ENCODE data around the gene SPATA20.

The SPATA20 gene

DNA sequence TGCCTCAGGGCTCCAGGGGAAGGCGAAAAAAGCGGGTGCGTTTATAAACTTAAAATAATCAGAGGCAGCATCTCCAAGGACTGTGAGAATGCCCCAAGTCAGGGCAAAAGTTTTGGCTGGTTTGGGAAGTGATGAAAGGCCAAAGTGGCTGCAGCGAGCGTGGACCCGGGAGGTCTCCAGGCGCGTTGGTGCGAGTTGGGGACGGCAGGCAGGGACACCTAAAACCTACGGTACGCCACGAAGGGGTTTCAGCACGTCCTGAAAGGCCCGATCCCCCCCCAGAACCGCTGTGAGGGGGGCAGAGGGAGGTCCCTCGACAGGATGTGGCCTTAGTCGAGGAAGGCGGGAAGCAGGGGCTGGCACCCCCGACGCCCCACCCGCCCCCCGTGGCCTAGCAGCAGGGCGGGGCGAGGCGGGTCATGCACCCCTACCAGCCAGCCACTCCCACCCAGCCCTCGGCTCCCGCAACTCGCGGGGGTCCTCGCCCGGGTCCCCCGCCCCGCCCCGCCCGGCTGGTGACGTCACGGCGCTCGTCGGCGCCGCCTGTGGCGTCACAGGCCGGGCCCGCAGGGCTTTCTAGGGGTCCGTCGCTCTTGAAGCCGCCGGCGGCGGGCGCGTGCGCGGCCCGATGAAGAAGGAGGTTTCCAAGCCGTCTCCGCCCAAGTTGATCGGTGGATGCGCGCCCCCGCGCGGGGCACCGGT lies 39.0 kb upstream of the SPATA20 start, which contains the start of gene MYCBPAP:
Gene MYCBPAP (plus strand): TSS at position 569 of the 702 bp plus-strand sequence. CDS start 236 bp downstream, outside the sequence.
- H3K36me3 ChIP-seq (ENCODE audit: control insufficient read depth in 2 of 2, insufficient read depth in 1 of 2, low read length in 2 of 2) = no peaks in the 10 kb centered on the region
- ChIA-PET CTCF (interaction anchor here (0.9 to 1.0 kb wide), 2 partner anchors 14 to 24 kb away, joined by 3 read pairs; no protein-coding TSS in a partner anchor), POLR2A (no interaction called here)

DNA sequence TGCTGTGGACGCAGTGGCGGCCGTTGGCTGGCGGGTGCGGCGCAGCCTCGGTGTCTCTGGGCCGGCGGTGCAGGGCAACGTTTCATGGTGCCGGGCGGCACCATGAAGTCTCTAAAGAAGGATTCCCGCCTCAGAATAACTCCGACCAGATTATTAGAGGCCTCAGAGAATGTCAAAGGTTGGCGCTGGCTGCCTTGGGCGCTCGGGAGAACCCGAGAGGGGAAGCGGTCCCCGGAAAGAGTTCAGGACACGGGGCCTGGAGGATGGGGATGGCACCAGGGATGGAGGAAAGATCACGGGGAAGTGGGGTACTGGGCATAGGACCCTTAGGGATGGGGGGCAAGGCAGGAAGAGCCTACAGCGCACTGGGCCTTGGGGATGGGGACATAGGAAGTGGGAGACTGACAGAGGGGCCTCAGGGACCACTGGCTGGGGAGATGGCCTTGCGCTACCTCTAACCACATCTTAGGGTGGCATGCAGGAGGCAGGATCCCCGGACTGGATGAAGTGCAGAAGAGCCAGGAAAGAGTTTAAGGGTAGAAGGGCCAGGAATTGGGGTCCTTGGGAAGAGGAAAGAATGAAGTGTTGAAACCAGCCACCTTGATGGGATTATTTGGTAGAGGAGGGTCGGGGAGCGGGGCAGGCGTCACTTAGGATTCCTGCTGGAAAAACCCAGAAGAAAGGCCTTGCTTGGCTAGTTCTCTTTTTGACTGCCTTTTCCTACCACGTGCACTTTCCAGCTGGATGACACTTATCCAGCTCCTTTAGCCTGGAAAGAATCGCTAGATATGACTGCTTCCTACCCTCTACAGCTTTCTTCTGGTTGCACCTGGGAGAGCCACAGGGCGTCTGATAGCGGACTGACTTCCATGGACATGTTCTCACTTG lies 38.2 kb upstream of the SPATA20 start:
- Histone ChIP-seq H3K9me3 (ENCODE audit: control insufficient read depth, insufficient read depth, low read depth, low read length) (no peaks in the 10 kb centered on the region), H3K27ac (ENCODE audit: extremely low read depth, low read depth, low read length) (no peak overlapping the region), H3K4me3 (ENCODE audit: low read depth, low read length) (no peak overlapping the region; the same call in 1 of the 2 replicates), H3K4me1 (ENCODE audit: control insufficient read depth, insufficient read depth, low read length) (no peaks in the 10 kb centered on the region), H3K36me3 (ENCODE audit: control insufficient read depth in 2 of 2, insufficient read depth in 1 of 2, low read length in 2 of 2) (no peaks in the 10 kb centered on the region)
- ChIA-PET CTCF (interaction anchor here (0.6 to 1.8 kb wide), 2 partner anchors 8 to 147 kb away, joined by 3 to 9 read pairs; no protein-coding TSS in a partner anchor), POLR2A (interaction anchor here (0.6 to 1.1 kb wide), 2 partner anchors 13 to 428 kb away, joined by 3 read pairs; no protein-coding TSS in a partner anchor)
- TF ChIP-seq ZNF16 (tag by site-specific recombination; IDR thresholded peaks at IDR 0.05; ENCODE audit: low read depth) (no peak), ZIC2 (tag by site-specific recombination; IDR thresholded peaks at IDR 0.05) (no peak), ZFP69B (tag by site-specific recombination; IDR thresholded peaks at IDR 0.05) (no peak), GLI2 (tag by site-specific recombination; IDR thresholded peaks at IDR 0.05; ENCODE audit: borderline replicate concordance, low read depth) (no peak), ZNF23 (tag by site-specific recombination; IDR thresholded peaks at IDR 0.05; ENCODE audit: borderline replicate concordance) (no peak), ZBTB20 (tag by site-specific recombination; IDR thresholded peaks at IDR 0.05) (no peak), ZNF623 (tag by site-specific recombination; IDR thresholded peaks at IDR 0.05) (no peak), ZBTB7A (tag by site-specific recombination; IDR thresholded peaks at IDR 0.05; ENCODE audit: low read depth) (no peak), SETDB1 (IDR thresholded peaks at IDR 0.05; ENCODE audit: insufficient read length, low read length) (no peak), ZSCAN16 (tag by site-specific recombination; IDR thresholded peaks at IDR 0.05) (no peak), ZNF473 (tag by site-specific recombination; IDR thresholded peaks at IDR 0.05) (no peak), KLF7 (tag by site-specific recombination; IDR thresholded peaks at IDR 0.05; ENCODE audit: borderline replicate concordance) (no peak), ZNF621 (tag by site-specific recombination; IDR thresholded peaks at IDR 0.05) (no peak), ZNF214 (tag by site-specific recombination; IDR thresholded peaks at IDR 0.05; ENCODE audit: borderline replicate concordance) (no peak)
- TF ChIP-seq, protein P1, sequence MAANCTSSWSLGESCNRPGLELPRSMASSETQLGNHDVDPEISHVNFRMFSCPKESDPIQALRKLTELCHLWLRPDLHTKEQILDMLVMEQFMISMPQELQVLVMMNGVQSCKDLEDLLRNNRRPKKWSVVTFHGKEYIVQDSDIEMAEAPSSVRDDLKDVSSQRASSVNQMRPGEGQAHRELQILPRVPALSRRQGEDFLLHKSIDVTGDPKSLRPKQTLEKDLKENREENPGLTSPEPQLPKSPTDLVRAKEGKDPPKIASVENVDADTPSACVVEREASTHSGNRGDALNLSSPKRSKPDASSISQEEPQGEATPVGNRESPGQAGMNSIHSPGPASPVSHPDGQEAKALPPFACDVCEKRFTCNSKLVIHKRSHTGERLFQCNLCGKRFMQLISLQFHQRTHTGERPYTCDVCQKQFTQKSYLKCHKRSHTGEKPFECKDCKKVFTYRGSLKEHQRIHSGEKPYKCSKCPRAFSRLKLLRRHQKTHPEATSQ (tag by site-specific recombination; IDR thresholded peaks at IDR 0.05) = no peak

More for the DNA sequence above, 39.0 kb upstream of the SPATA20 start, which contains the start of gene MYCBPAP:
- Histone ChIP-seq H3K4me3 (ENCODE audit: low read depth, low read length) (no peak within 1 kb of the TSS; the same call in 1 of the 2 replicates), H3K9me3 (ENCODE audit: control insufficient read depth, insufficient read depth, low read depth, low read length) (no peaks in the 10 kb centered on the region), H3K4me1 (ENCODE audit: control insufficient read depth, insufficient read depth, low read length) (no peaks in the 10 kb centered on the region), H3K27ac (ENCODE audit: extremely low read depth, low read depth, low read length) (no peak within 1 kb of the TSS)
- TF ChIP-seq ZBTB8A (tag by site-specific recombination; IDR thresholded peaks at IDR 0.05) (no peak), TRIM28 (IDR thresholded peaks at IDR 0.05; ENCODE audit: borderline replicate concordance, low read length) (no peak), GLIS1 (tag by site-specific recombination; IDR thresholded peaks at IDR 0.05) (no peak), ZNF112 (tag by site-specific recombination; IDR thresholded peaks at IDR 0.05) (no peak), ZNF423 (tag by site-specific recombination; IDR thresholded peaks at IDR 0.05) (no peak)
- TF ChIP-seq, protein P2, sequence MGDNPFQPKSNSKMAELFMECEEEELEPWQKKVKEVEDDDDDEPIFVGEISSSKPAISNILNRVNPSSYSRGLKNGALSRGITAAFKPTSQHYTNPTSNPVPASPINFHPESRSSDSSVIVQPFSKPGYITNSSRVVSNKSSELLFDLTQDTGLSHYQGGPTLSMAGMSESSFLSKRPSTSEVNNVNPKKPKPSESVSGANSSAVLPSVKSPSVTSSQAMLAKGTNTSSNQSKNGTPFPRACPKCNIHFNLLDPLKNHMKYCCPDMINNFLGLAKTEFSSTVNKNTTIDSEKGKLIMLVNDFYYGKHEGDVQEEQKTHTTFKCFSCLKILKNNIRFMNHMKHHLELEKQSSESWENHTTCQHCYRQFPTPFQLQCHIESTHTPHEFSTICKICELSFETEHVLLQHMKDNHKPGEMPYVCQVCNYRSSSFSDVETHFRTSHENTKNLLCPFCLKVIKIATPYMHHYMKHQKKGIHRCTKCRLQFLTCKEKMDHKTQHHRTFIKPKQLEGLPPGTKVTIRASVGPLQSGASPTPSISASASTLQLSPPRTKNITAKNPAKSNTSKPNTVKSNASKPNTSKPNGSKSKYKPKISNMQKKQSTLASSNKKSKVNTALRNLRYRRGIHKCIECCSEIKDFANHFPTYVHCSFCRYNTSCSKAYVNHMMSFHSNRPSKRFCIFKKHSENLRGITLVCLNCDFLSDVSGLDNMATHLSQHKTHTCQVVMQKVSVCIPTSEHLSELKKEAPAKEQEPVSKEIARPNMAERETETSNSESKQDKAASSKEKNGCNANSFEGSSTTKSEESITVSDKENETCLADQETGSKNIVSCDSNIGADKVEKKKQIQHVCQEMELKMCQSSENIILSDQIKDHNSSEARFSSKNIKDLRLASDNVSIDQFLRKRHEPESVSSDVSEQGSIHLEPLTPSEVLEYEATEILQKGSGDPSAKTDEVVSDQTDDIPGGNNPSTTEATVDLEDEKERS (tag by site-specific recombination; IDR thresholded peaks at IDR 0.05) = no peak
- TF ChIP-seq, protein P3, sequence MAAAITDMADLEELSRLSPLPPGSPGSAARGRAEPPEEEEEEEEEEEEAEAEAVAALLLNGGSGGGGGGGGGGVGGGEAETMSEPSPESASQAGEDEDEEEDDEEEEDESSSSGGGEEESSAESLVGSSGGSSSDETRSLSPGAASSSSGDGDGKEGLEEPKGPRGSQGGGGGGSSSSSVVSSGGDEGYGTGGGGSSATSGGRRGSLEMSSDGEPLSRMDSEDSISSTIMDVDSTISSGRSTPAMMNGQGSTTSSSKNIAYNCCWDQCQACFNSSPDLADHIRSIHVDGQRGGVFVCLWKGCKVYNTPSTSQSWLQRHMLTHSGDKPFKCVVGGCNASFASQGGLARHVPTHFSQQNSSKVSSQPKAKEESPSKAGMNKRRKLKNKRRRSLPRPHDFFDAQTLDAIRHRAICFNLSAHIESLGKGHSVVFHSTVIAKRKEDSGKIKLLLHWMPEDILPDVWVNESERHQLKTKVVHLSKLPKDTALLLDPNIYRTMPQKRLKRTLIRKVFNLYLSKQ (tag by site-specific recombination; IDR thresholded peaks at IDR 0.05; ENCODE audit: borderline replicate concordance) = no peak

Data from HEK293 (cell line).